Measurements from ENCODE around the gene AARS2. TPM values are rescaled to one million over a fixed set of nuclear protein-coding genes. Genes with fewer than 3 reads are reported as not detected.

Gene AARS2
- total and polyA plus RNA-seq, 2 of the 8 experiments (the other 6 are each of a cell fraction or from before 2014, with no cell fraction given), result 8.6 to 20.4 TPM

GRCh38 chr6:44253307-44254101, 59.6 kb downstream of the AARS2 start:
- Histone ChIP-seq H4K20me1 (replicated peaks in 1 of 2; ENCODE audit: control insufficient read depth in 1 of 2, insufficient read depth in 2 of 2, low read length in 2 of 2) (peaks cover 24 to 36% of the 10 kb centered on the region in 2 experiments), H2BK12ac (ENCODE audit: low read depth, low read length) (no peak overlapping the region), H3K4ac (replicated peaks; ENCODE audit: insufficient read length, low read depth, low read length) (no peak overlapping the region), H3K79me2 (ENCODE audit: control insufficient read depth in 1 of 2, insufficient read depth in 2 of 2, low read length in 2 of 2) (peaks cover 12 to 49% of the 10 kb centered on the region in 2 experiments), H2BK20ac (ENCODE audit: low read length) (no peak overlapping the region), H2AFZ (ENCODE audit: low read length) (no peak overlapping the region), H3K56ac (replicated peaks; ENCODE audit: insufficient read length, low read depth, low read length) (no peak overlapping the region), H2BK120ac (replicated peaks; ENCODE audit: low read depth, low read length) (no peak overlapping the region), H3K36me3 (ENCODE audit: control insufficient read depth in 2 of 4, insufficient read depth in 4 of 4, low read length in 3 of 4) (peaks cover 52 to 73% (median 65%) of the 10 kb centered on the region in 4 experiments), H4K91ac (replicated peaks; ENCODE audit: insufficient read length, low read length) (no peak overlapping the region), H3K4me2 (ENCODE audit: insufficient read depth in 1 of 2, low read depth in 2 of 2, low read length in 2 of 2) (no peak overlapping the region), H2BK5ac (ENCODE audit: low read depth, low read length) (0 out of 2 replicates have a peak overlapping the region, but pooled peaks have one; percentile 13), H4K5ac (ENCODE audit: insufficient read length, low read depth, low read length) (no peak overlapping the region), H2BK15ac (ENCODE audit: low read length) (no peak overlapping the region), H2AK5ac (ENCODE audit: low read depth, low read length) (no peak overlapping the region), H3K4me3 (ENCODE audit: extremely low read depth in 1 of 4, insufficient read depth in 2 of 4, low read depth in 3 of 4, low read length in 4 of 4) (no peak overlapping the region), H3K9ac (replicated peaks in 1 of 4; ENCODE audit: extremely low read depth in 1 of 4, low read depth in 3 of 4, low read length in 3 of 4) (no peak overlapping the region), H3K4me1 (replicated peaks in 1 of 4; ENCODE audit: control insufficient read depth in 3 of 4, insufficient read depth in 4 of 4, low read length in 3 of 4) (peaks cover 7 to 24% (median 9%) of the 10 kb centered on the region in 4 experiments), H3K27ac (ENCODE audit: low read depth, low read length) (no peak overlapping the region), H4K8ac (ENCODE audit: extremely low read depth, insufficient read depth, low read length) (no peak overlapping the region; the same call in 1 of the 2 replicates), H3K14ac (ENCODE audit: insufficient read length) (no peak overlapping the region), H3K23ac (ENCODE audit: insufficient read length) (no peak overlapping the region), H3K9me3 (ENCODE audit: insufficient read depth in 2 of 2, low read depth in 1 of 2, low read length in 1 of 2) (no peaks in the 10 kb centered on the region), H3K18ac (ENCODE audit: extremely low read depth, low read length) (no peak overlapping the region), H3K23me2 (ENCODE audit: low read depth, low read length) (peaks cover 16% of the 10 kb centered on the region), H3K79me1 (ENCODE audit: low read depth, low read length) (no peaks in the 10 kb centered on the region; the same call in 1 of the 2 replicates), H3K27me3 (replicated peaks in 1 of 4; ENCODE audit: control insufficient read depth in 3 of 4, extremely low read depth in 1 of 4, insufficient read depth in 3 of 4, low read length in 3 of 4) (no peaks in the 10 kb centered on the region)
- POLR2A ChIA-PET (ENCODE audit: partially characterized antibody), result interaction anchor here (0.7 to 15.1 kb wide), 20 partner anchors 13 to 312 kb away, joined by 3 to 581 read pairs (median 8); partner anchors contain the start of genes AARS2, HSP90AB1, NFKBIE and SLC29A1
- CTCF ChIA-PET (ENCODE audit: partially characterized antibody), result interaction anchor here (0.7 to 4.8 kb wide), 21 partner anchors 7 to 168 kb away, joined by 3 to 48 read pairs (median 6); partner anchors contain the start of gene HSP90AB1
- 86% methylated on average over 10 of the region's 10 CpGs; no CpG with 5 or more reads in 1 of the 2 experiments for WGBS, 2 experiments (ENCODE audit: extremely low coverage in 1 of 2, insufficient coverage in 1 of 2, insufficient read length in 1 of 2, insufficient replicate concordance in 2 of 2, low coverage in 1 of 2, low lambda C conversion rate in 2 of 2, missing lambda C conversion rate in 1 of 2)
- FAIRE-seq (no peak), DNase-seq (ENCODE audit: low read depth in 1 of 2, low spot score in 2 of 2) (peak in 1 of 2 experiments; percentile 82)
- TF ChIP-seq CTCF (IDR thresholded peaks at IDR 0.05; ENCODE audit: control extremely low read depth in 1 of 3, insufficient read depth in 1 of 3, low read depth in 1 of 3, low read length in 3 of 3) (peak in 2 of 3 experiments; percentile 49 to 56; a peak in 3 of 4 replicates), JUND (IDR thresholded peaks at IDR 0.05; ENCODE audit: low read length) (no peak), RNF2 (IDR thresholded peaks at IDR 0.05; ENCODE audit: borderline replicate concordance, low read depth, low read length, missing control alignments, poor library complexity, severe bottlenecking) (no peak), RAD21 (IDR thresholded peaks at IDR 0.05 in 1 of 2, conservative IDR thresholded peaks at IDR 0.05 in 1 of 2; ENCODE audit: low read depth in 2 of 2, low read length in 2 of 2) (peak; percentile 19 to 27; a peak in 3 of 4 replicates), EP300 (IDR thresholded peaks at IDR 0.05; ENCODE audit: borderline replicate concordance in 1 of 2, low read depth in 2 of 2, low read length in 2 of 2) (no peak), SP1 (IDR thresholded peaks at IDR 0.05; ENCODE audit: low read depth, low read length) (peak; percentile 46; the same call in 1 of the 2 replicates), CHD2 (IDR thresholded peaks at IDR 0.05; ENCODE audit: low read length) (no peak)
